Measurements from ENCODE around the gene CDH12.

- TF ChIP-seq EZH2 (IDR thresholded peaks at IDR 0.05) (no peak), POLR2A (IDR thresholded peaks at IDR 0.05; ENCODE audit: borderline replicate concordance, extremely low read depth, insufficient read depth, insufficient read length) (no peak), REST (IDR thresholded peaks at IDR 0.05; ENCODE audit: low read depth) (no peak), POLR2AphosphoS5 (IDR thresholded peaks at IDR 0.05; ENCODE audit: low read depth, low read length) (no peak), SIN3A (IDR thresholded peaks at IDR 0.05; ENCODE audit: low read depth) (no peak), ATF3 (IDR thresholded peaks at IDR 0.05) (no peak), SP1 (IDR thresholded peaks at IDR 0.05; ENCODE audit: low read depth) (no peak), EZH2phosphoT487 (IDR thresholded peaks at IDR 0.05; ENCODE audit: borderline replicate concordance) (no peak), EGR1 (IDR thresholded peaks at IDR 0.05; ENCODE audit: low read depth) (no peak)
- TF ChIP-seq, protein P1, sequence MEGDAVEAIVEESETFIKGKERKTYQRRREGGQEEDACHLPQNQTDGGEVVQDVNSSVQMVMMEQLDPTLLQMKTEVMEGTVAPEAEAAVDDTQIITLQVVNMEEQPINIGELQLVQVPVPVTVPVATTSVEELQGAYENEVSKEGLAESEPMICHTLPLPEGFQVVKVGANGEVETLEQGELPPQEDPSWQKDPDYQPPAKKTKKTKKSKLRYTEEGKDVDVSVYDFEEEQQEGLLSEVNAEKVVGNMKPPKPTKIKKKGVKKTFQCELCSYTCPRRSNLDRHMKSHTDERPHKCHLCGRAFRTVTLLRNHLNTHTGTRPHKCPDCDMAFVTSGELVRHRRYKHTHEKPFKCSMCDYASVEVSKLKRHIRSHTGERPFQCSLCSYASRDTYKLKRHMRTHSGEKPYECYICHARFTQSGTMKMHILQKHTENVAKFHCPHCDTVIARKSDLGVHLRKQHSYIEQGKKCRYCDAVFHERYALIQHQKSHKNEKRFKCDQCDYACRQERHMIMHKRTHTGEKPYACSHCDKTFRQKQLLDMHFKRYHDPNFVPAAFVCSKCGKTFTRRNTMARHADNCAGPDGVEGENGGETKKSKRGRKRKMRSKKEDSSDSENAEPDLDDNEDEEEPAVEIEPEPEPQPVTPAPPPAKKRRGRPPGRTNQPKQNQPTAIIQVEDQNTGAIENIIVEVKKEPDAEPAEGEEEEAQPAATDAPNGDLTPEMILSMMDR (IDR thresholded peaks at IDR 0.05 in 2 of 3, conservative IDR thresholded peaks at IDR 0.05 in 1 of 3; ENCODE audit: borderline replicate concordance in 1 of 3, insufficient read depth in 1 of 3, low read depth in 2 of 3, low read length in 2 of 3): no peak
- TF ChIP-seq, protein P2, sequence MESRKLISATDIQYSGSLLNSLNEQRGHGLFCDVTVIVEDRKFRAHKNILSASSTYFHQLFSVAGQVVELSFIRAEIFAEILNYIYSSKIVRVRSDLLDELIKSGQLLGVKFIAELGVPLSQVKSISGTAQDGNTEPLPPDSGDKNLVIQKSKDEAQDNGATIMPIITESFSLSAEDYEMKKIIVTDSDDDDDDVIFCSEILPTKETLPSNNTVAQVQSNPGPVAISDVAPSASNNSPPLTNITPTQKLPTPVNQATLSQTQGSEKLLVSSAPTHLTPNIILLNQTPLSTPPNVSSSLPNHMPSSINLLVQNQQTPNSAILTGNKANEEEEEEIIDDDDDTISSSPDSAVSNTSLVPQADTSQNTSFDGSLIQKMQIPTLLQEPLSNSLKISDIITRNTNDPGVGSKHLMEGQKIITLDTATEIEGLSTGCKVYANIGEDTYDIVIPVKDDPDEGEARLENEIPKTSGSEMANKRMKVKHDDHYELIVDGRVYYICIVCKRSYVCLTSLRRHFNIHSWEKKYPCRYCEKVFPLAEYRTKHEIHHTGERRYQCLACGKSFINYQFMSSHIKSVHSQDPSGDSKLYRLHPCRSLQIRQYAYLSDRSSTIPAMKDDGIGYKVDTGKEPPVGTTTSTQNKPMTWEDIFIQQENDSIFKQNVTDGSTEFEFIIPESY (IDR thresholded peaks at IDR 0.05; ENCODE audit: extremely low read depth, insufficient replicate concordance, low read length): no peak
Measured at GRCh38 chr5:22250528-22250927, 602.6 kb downstream of the CDH12 start.
